DOHH2 (cell line): ENCODE results near the gene FADS6.

Experiments used
- H3F3A ChIP-seq: fragments of 200-600 bp; sonication (generic), shearing (Covaris generic); 2 replicates; pipeline ENCODE4 v1.6.0; 2016; ENCODE audit warnings: antibody characterized with exemption, mild to moderate bottlenecking; ENCODE audit not compliant: control insufficient read depth, insufficient read depth
- H3K27ac ChIP-seq: fragments of 200-600 bp; sonication (generic); 2 replicates; pipeline ENCODE4 v1.5.1; 2014; ENCODE audit warnings: low read depth, mild to moderate bottlenecking, low read length, moderate library complexity
- H3K27me3 ChIP-seq: fragments of 200-600 bp; sonication (generic); 2 replicates; pipeline ENCODE4 v1.6.1; 2014; ENCODE audit warnings: mild to moderate bottlenecking, low read length, mixed read lengths; ENCODE audit not compliant: control insufficient read depth
- H3K36me3 ChIP-seq: fragments of 200-600 bp; sonication (generic); 2 replicates; pipeline ENCODE4 v1.6.1; 2014; ENCODE audit warnings: mild to moderate bottlenecking, low read length, moderate library complexity, mixed read lengths; ENCODE audit not compliant: control insufficient read depth
- H3K4me1 ChIP-seq: fragments of 200-600 bp; sonication (generic); 2 replicates; pipeline ENCODE4 v1.6.1; 2014; ENCODE audit warnings: mild to moderate bottlenecking, low read length, mixed read lengths; ENCODE audit not compliant: control insufficient read depth
- H3K4me2 ChIP-seq: fragments of 200-600 bp; sonication (generic); 2 replicates; pipeline ENCODE4 v1.6.0; 2014; ENCODE audit warnings: mild to moderate bottlenecking, low read length, moderate library complexity
- H3K4me3 ChIP-seq: fragments of 200-600 bp; sonication (generic); 2 replicates; pipeline ENCODE4 v1.5.1; 2014; ENCODE audit warnings: mild to moderate bottlenecking, low read length, mixed read lengths
- H3K79me2 ChIP-seq: fragments of 200-600 bp; sonication (generic); 2 replicates; pipeline ENCODE4 v1.6.1; 2014; ENCODE audit warnings: mild to moderate bottlenecking, low read length, mixed read lengths; ENCODE audit not compliant: control insufficient read depth
- H3K9me2 ChIP-seq: fragments of 200-600 bp; sonication (generic); replicated peaks from 2 replicates; pipeline ENCODE4 v1.6.1; 2014; ENCODE audit warnings: mild to moderate bottlenecking, low read length, mixed read lengths; ENCODE audit not compliant: control insufficient read depth
- H3K9me3 ChIP-seq: fragments of 200-600 bp; sonication (generic); 2 replicates; pipeline ENCODE4 v1.6.1; 2014; ENCODE audit warnings: antibody characterized with exemption, low read length, mixed read lengths; ENCODE audit not compliant: control insufficient read depth, insufficient read depth
- H4K20me1 ChIP-seq: fragments of 200-600 bp; sonication (generic); 2 replicates; pipeline ENCODE4 v1.6.0; 2014; ENCODE audit warnings: low read depth, mild to moderate bottlenecking, antibody characterized with exemption, low read length, moderate library complexity; ENCODE audit not compliant: control insufficient read depth, insufficient read depth
- EZH2phosphoT487 ChIP-seq: fragments of 200-600 bp; sonication (generic); IDR thresholded peaks from 2 replicates; pipeline ENCODE4 v1.6.1; 2017; ENCODE audit warnings: borderline replicate concordance, mild to moderate bottlenecking, antibody characterized with exemption, low read length, moderate library complexity, mixed read lengths
- TF ChIP-seq, protein P1 (sequence below): fragments of 200-600 bp; sonication (generic); IDR thresholded peaks from one replicate; pipeline ENCODE4 v1.5.1; 2014; ENCODE audit warnings: antibody characterized with exemption, mild to moderate bottlenecking, low read depth, low read length; ENCODE audit not compliant: poor library complexity, severe bottlenecking

The FADS6 gene

DNA sequence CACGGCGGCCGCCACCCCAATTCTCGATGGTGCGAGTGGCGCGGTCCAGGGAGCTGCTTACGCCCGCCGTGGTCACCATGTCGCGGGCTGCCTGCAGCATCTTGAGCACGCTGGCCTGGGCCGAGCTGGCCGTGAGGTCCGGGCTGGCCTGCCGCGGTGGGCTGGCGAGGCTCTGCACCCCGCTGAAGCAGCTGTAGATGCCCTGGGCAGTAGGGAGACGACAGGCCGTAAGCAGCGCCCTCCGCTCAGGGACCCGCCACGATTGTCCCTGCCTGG lies 50.1 kb downstream of the FADS6 start:
- TF ChIP-seq EZH2phosphoT487, result no peak
- TF ChIP-seq, protein P1, sequence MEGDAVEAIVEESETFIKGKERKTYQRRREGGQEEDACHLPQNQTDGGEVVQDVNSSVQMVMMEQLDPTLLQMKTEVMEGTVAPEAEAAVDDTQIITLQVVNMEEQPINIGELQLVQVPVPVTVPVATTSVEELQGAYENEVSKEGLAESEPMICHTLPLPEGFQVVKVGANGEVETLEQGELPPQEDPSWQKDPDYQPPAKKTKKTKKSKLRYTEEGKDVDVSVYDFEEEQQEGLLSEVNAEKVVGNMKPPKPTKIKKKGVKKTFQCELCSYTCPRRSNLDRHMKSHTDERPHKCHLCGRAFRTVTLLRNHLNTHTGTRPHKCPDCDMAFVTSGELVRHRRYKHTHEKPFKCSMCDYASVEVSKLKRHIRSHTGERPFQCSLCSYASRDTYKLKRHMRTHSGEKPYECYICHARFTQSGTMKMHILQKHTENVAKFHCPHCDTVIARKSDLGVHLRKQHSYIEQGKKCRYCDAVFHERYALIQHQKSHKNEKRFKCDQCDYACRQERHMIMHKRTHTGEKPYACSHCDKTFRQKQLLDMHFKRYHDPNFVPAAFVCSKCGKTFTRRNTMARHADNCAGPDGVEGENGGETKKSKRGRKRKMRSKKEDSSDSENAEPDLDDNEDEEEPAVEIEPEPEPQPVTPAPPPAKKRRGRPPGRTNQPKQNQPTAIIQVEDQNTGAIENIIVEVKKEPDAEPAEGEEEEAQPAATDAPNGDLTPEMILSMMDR, result no peak
- H3K9me3 ChIP-seq, result no peaks in the 10 kb centered on the region
- H3K4me1 ChIP-seq, result peaks cover 12% of the 10 kb centered on the region
- no peaks in the 10 kb centered on the region for H3F3A ChIP-seq
- H3K4me2 ChIP-seq, result no peak overlapping the region
- H3K27me3 ChIP-seq, result peaks cover 3% of the 10 kb centered on the region; the same call in 1 of the 2 replicates
- no peaks in the 10 kb centered on the region for H3K79me2 ChIP-seq
- no peak overlapping the region for H3K4me3 ChIP-seq
- H3K9me2 ChIP-seq, result no peaks in the 10 kb centered on the region
- no peaks in the 10 kb centered on the region for H4K20me1 ChIP-seq
- no peak overlapping the region for H3K27ac ChIP-seq
- H3K36me3 ChIP-seq, result no peaks in the 10 kb centered on the region

DNA sequence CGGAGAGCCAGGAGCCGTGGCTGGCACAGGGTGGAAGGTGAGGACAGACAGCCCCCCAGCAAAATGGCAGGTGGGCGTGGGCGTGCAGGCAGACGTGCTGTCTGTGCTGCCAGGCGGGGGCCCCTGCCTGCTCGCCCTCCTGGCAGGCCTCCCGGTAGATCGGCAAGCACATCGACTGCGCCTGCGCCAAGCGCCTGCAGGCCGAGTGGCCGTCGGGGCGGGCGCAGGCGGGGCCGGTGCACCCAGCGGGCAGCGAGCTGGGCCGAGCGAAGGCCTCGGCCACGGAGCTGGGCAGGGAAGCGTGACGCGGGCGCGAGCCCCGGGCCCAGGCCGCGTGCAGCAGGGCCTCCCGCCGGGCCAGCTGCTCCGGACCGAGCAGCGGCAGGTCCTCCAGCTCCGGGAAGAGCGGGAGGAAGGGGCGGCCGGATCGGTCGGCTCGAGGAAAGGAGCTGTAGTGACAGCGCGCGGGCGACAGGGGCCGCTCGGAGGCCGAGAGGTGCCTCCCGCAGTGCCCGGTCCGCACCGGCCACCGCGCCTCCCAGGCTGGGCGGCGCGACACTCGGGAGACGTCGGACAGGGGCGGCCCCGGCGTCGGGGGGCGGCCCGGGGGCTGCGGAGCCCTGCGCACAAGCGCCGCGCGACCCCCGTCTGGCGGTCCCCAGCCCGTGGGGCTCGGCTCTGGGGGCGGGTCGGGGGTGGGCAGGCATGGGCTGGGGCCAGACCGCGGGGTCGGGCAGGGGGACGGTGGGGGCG lies 50.7 kb downstream of the FADS6 start:
- no peak overlapping the region for H3K4me2 ChIP-seq
- H4K20me1 ChIP-seq, result no peaks in the 10 kb centered on the region
- H3K4me1 ChIP-seq, result peaks cover 12% of the 10 kb centered on the region
- peaks cover 3% of the 10 kb centered on the region; the same call in 1 of the 2 replicates for H3K27me3 ChIP-seq
- TF ChIP-seq, protein P1, result no peak
- no peak for TF ChIP-seq EZH2phosphoT487
- no peaks in the 10 kb centered on the region for H3F3A ChIP-seq
- H3K9me3 ChIP-seq, result no peaks in the 10 kb centered on the region
- no peak overlapping the region for H3K4me3 ChIP-seq
- H3K9me2 ChIP-seq, result no peaks in the 10 kb centered on the region
- no peaks in the 10 kb centered on the region for H3K36me3 ChIP-seq
- no peaks in the 10 kb centered on the region for H3K79me2 ChIP-seq
- H3K27ac ChIP-seq, result no peak overlapping the region

DNA sequence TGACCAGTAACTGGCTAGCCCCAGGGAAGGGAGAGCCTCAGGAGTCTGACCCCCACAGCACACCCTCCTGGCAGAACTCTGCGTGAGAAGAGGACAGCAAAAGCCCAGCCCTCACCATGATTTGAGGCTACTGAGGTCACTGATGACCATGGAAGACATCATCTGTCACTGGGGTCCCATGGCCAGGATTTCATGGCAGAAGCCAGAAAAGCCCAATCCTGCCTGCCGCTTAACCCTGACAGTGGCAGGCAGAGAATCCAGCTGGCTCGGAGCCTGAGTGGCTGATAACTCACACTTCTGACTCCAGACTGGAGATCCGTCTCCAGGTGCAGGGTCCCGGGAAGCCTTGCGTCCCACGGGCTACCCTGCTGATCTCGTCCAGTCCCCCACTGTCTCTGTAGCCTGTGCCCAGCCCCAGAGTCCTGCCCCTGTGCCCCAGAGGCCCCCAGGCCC lies 51.3 kb downstream of the FADS6 start:
- no peaks in the 10 kb centered on the region for H4K20me1 ChIP-seq
- H3K36me3 ChIP-seq, result no peaks in the 10 kb centered on the region
- H3K4me2 ChIP-seq, result no peak overlapping the region
- TF ChIP-seq, protein P1, result no peak
- TF ChIP-seq EZH2phosphoT487, result no peak
- no peak overlapping the region for H3K27ac ChIP-seq
- H3K4me3 ChIP-seq, result no peak overlapping the region
- H3K9me3 ChIP-seq, result no peaks in the 10 kb centered on the region
- no peaks in the 10 kb centered on the region for H3K79me2 ChIP-seq
- H3K9me2 ChIP-seq, result no peaks in the 10 kb centered on the region
- H3F3A ChIP-seq, result no peaks in the 10 kb centered on the region
- H3K27me3 ChIP-seq, result peaks cover 3% of the 10 kb centered on the region; the same call in 1 of the 2 replicates
- H3K4me1 ChIP-seq, result peaks cover 12% of the 10 kb centered on the region
